Stomach (tissue), 4 donors: Measurements from ENCODE around the gene ADAM12.

Experiments used
- EP300 ChIP-seq: sonication (generic); formaldehyde crosslinking; IDR thresholded peaks from one replicate; pipeline ENCODE4 v1.6.1; 2017; ENCODE audit warnings: antibody characterized with exemption
- POLR2A ChIP-seq, 4 donors: fragments of 450-650 bp; IDR thresholded peaks; one replicate each; pipeline ENCODE4 v1.6.1; 2016; ENCODE audit warnings: antibody characterized with exemption in 4 of 4, control low read depth in 2 of 4, mild to moderate bottlenecking in 1 of 4, moderate library complexity in 1 of 4
- TF ChIP-seq, protein P1 (sequence below), 7 experiments: fragments of 450-650 bp in 4 of 7; fragments of 200-600 bp in 3 of 7; sonication (generic) in 3 of 7; IDR thresholded peaks; one replicate each; pipeline ENCODE4 v1.5.1; 2016 to 2019; ENCODE audit warnings: antibody characterized with exemption in 7 of 7, control low read depth in 2 of 7, mild to moderate bottlenecking in 1 of 7

- TF ChIP-seq, protein P1, sequence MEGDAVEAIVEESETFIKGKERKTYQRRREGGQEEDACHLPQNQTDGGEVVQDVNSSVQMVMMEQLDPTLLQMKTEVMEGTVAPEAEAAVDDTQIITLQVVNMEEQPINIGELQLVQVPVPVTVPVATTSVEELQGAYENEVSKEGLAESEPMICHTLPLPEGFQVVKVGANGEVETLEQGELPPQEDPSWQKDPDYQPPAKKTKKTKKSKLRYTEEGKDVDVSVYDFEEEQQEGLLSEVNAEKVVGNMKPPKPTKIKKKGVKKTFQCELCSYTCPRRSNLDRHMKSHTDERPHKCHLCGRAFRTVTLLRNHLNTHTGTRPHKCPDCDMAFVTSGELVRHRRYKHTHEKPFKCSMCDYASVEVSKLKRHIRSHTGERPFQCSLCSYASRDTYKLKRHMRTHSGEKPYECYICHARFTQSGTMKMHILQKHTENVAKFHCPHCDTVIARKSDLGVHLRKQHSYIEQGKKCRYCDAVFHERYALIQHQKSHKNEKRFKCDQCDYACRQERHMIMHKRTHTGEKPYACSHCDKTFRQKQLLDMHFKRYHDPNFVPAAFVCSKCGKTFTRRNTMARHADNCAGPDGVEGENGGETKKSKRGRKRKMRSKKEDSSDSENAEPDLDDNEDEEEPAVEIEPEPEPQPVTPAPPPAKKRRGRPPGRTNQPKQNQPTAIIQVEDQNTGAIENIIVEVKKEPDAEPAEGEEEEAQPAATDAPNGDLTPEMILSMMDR (IDR thresholded peaks at IDR 0.05), result no peak
- no peak for TF ChIP-seq POLR2A (IDR thresholded peaks at IDR 0.05)
- no peak for TF ChIP-seq EP300
Observed at GRCh38 chr10:126042906-126043305, 345.4 kb downstream of the ADAM12 start.
